Activated T-cell treated with anti-CD3 and anti-CD28 coated beads, Interleukin-2, amount 50 U/mL, for 4 hours (primary cell): ENCODE data around the gene ZNF595. TPM values are rescaled to one million over a fixed set of nuclear protein-coding genes. Genes with fewer than 3 reads are reported as not detected.
A peak's percentile ranks its signal among the peaks of the same experiment; 100 is the strongest.
"Not testable (repeated sequence)": the region's sequence is repeated elsewhere in the genome, so short reads cannot be mapped to it uniquely, and the experiment has no call there.

ENCODE experiments used
- ATAC-seq, 2 donors: fragments of 200-7000 bp; cut with Tn5 transposase; one replicate each; pipeline ENCODE4 v1.10.0; 2021
- DNase-seq: peaks from one replicate; pipeline ENCODE4 v3.0.0-alpha.2; 2020
- H3K27me3 Mint-ChIP-seq: one replicate; pipeline ENCODE4 v1.8.0; 2021; ENCODE audit warnings: low read depth, mixed read lengths
- H3K36me3 Mint-ChIP-seq: one replicate; pipeline ENCODE4 v1.8.0; 2022; ENCODE audit warnings: mixed read lengths; ENCODE audit not compliant: insufficient read depth
- H3K4me1 Mint-ChIP-seq: one replicate; pipeline ENCODE4 v1.8.0; 2021; ENCODE audit warnings: low read depth, mixed read lengths
- H3K4me3 Mint-ChIP-seq: one replicate; pipeline ENCODE4 v1.8.0; 2021; ENCODE audit warnings: mild to moderate bottlenecking, moderate library complexity, mixed read lengths
- H3K9me3 Mint-ChIP-seq: one replicate; pipeline ENCODE4 v1.8.0; 2021; ENCODE audit warnings: mixed read lengths
- total RNA-seq, 3 donors: library from RNA; stranded (reverse); gene quantifications; one replicate each; pipeline ENCODE4 v1.2.1, GENCODE V29; 2021

Gene ZNF595
- total RNA-seq, 3 donors from 2014 or later: 1.8 to 7.3 (median 2.0) TPM

GRCh38 chr4:114149-114548 lies 61.0 kb downstream of the ZNF595 start:
- DNase-seq: no peak
- Mint-ChIP-seq H3K4me1 (peaks cover 3% of the 10 kb centered on the region), H3K9me3 (peaks cover 38% of the 10 kb centered on the region), H3K36me3 (peaks cover 8% of the 10 kb centered on the region), H3K4me3 (no peak overlapping the region), H3K27me3 (peaks cover 18% of the 10 kb centered on the region)
- no peak for ATAC-seq

DNA sequence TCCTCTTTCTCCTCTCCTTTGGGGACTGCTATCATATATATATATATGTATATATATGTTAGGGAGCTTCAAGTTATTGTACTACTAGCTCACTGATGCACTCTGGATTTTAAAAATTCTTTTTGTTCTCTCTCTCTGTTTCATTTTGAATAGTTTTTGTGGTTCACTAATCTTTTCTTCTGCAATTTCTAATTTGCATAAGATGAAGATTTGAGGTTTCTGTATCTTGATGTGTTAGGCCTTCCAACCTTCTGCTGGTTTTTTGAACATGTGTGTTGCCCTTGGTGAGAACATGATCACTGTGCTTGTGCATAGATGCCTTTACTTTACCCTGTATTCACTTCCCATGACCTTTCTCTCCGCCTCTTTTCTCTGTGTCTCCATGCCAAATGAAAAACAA lies 63.4 kb downstream of the ZNF595 start:
- Mint-ChIP-seq H3K4me3 (no peak overlapping the region), H3K9me3 (peaks cover 27% of the 10 kb centered on the region), H3K36me3 (peaks cover 4% of the 10 kb centered on the region), H3K4me1 (peaks cover 15% of the 10 kb centered on the region), H3K27me3 (peaks cover 5% of the 10 kb centered on the region)
- peak; percentile 37 to 38 for ATAC-seq
- DNase-seq: no peak

- H3K4me1 Mint-ChIP-seq: peaks cover 29% of the 10 kb centered on the region
- peaks cover 25% of the 10 kb centered on the region for H3K9me3 Mint-ChIP-seq
- peaks cover 9% of the 10 kb centered on the region for H3K36me3 Mint-ChIP-seq
- H3K27me3 Mint-ChIP-seq: peaks cover 5% of the 10 kb centered on the region
- no peak overlapping the region for H3K4me3 Mint-ChIP-seq
- DNase-seq: no peak
- ATAC-seq: no peak
These were observed 67.5 kb downstream of the ZNF595 start for GRCh38 chr4:120616-121015.

- DNase-seq: no peak
- peaks cover 5% of the 10 kb centered on the region for H3K27me3 Mint-ChIP-seq
- H3K4me1 Mint-ChIP-seq: peaks cover 34% of the 10 kb centered on the region
- peaks cover 12% of the 10 kb centered on the region for H3K36me3 Mint-ChIP-seq
- ATAC-seq: no peak
- H3K4me3 Mint-ChIP-seq: peak overlapping the region; percentile 46
- peaks cover 22% of the 10 kb centered on the region for H3K9me3 Mint-ChIP-seq
These were observed 68.4 kb downstream of the ZNF595 start for GRCh38 chr4:121408-122084.

GRCh38 chr4:123922-124274 lies 70.8 kb downstream of the ZNF595 start:
- Mint-ChIP-seq H3K36me3 (peaks cover 20% of the 10 kb centered on the region), H3K9me3 (peaks cover 16% of the 10 kb centered on the region), H3K4me1 (peaks cover 32% of the 10 kb centered on the region), H3K4me3 (peak overlapping the region; percentile 91)
- DNase-seq, H3K27me3 Mint-ChIP-seq, ATAC-seq: not testable (repeated sequence)

- Mint-ChIP-seq H3K36me3 (peaks cover 21% of the 10 kb centered on the region), H3K4me1 (peaks cover 32% of the 10 kb centered on the region), H3K9me3 (peaks cover 16% of the 10 kb centered on the region), H3K27me3 (no peaks in the 10 kb centered on the region), H3K4me3 (peak within 1 kb of the TSS; percentile 91)
- ATAC-seq (peak; percentile 98), DNase-seq (peak; percentile 83)
These were observed 71.4 kb downstream of the ZNF595 start, which contains the start of gene ZNF718 for GRCh38 chr4:124275-125081. TSS of gene ZNF718 (plus strand) at chr4:124501. CDS start at chr4:124671, 170 bp downstream.

- H3K4me3 Mint-ChIP-seq: peak overlapping the region; percentile 91
- ATAC-seq: peak; percentile 16 to 18
- H3K36me3 Mint-ChIP-seq: peaks cover 26% of the 10 kb centered on the region
- H3K9me3 Mint-ChIP-seq: peaks cover 16% of the 10 kb centered on the region
- H3K4me1 Mint-ChIP-seq: peaks cover 31% of the 10 kb centered on the region
- DNase-seq: peak; percentile 36
- H3K27me3 Mint-ChIP-seq: no peaks in the 10 kb centered on the region
These were observed 72.1 kb downstream of the ZNF595 start for GRCh38 chr4:125091-125771.

GRCh38 chr4:125833-126232 lies 72.7 kb downstream of the ZNF595 start:
- Mint-ChIP-seq H3K27me3 (no peaks in the 10 kb centered on the region), H3K36me3 (peaks cover 26% of the 10 kb centered on the region), H3K4me1 (peaks cover 27% of the 10 kb centered on the region), H3K4me3 (peak overlapping the region; percentile 91), H3K9me3 (peaks cover 16% of the 10 kb centered on the region)
- no peak for ATAC-seq
- no peak for DNase-seq

DNA sequence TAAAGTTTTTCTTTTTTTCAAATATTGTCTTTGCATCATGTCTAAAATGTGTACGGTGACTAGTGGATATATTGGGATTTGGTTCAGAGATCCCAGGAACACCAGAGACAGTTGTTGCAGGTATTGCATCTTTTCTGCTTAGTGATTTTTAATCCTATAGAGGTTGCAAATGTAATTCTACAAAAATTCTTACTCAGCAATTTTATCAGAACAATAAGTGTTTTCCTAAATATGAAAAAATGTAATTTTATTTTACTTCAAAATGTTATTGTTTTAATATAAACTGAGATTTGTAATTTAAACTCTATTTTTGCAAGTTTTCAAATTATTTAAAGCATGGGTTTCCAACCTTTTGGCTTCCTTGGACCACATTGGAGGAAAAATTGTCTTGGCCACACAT lies 79.4 kb downstream of the ZNF595 start:
- peaks cover 6% of the 10 kb centered on the region for H3K4me1 Mint-ChIP-seq
- H3K4me3 Mint-ChIP-seq: no peak overlapping the region
- ATAC-seq (no peak), DNase-seq (no peak)
- no peaks in the 10 kb centered on the region for H3K27me3 Mint-ChIP-seq
- peaks cover 17% of the 10 kb centered on the region for H3K9me3 Mint-ChIP-seq
- peaks cover 39% of the 10 kb centered on the region for H3K36me3 Mint-ChIP-seq

Other genes starting within 250 kb of the ZNF595 start
- 1 to 10 TPM; 4.5 to 6.4 (median 5.7) TPM for gene ZNF718, start 71.2 kb downstream of the ZNF595 start, total RNA-seq